GM13976 (cell line): ENCODE data around the gene ZNF672.

Experiments used
- DNase-seq: peaks from one replicate; pipeline ENCODE4 v3.0.0; 2012; ENCODE audit warnings: low spot score
- in situ Hi-C: fragments of 300-500 bp; cut with MboI; formaldehyde crosslinking; loops from one replicate; pipeline ENCODE4 v1.12.0; 2022; ENCODE audit warnings: low sequenced_read_pairs, mixed read lengths, inconsistent platforms; ENCODE audit not compliant: unreplicated experiment
- TF ChIP-seq, protein P1 (sequence below): IDR thresholded peaks from 2 replicates; pipeline ENCODE4 v1.5.1; 2012; ENCODE audit warnings: borderline replicate concordance, mild to moderate bottlenecking; ENCODE audit not compliant: insufficient read depth; ENCODE audit errors: extremely low read depth, missing control alignments, control extremely low read depth

Gene ZNF672

GRCh38 chr1:248820041-248820585 lies 17.9 kb upstream of the ZNF672 start:
- in situ Hi-C loops = no loop called here
- no peak for DNase-seq
- TF ChIP-seq, protein P1, sequence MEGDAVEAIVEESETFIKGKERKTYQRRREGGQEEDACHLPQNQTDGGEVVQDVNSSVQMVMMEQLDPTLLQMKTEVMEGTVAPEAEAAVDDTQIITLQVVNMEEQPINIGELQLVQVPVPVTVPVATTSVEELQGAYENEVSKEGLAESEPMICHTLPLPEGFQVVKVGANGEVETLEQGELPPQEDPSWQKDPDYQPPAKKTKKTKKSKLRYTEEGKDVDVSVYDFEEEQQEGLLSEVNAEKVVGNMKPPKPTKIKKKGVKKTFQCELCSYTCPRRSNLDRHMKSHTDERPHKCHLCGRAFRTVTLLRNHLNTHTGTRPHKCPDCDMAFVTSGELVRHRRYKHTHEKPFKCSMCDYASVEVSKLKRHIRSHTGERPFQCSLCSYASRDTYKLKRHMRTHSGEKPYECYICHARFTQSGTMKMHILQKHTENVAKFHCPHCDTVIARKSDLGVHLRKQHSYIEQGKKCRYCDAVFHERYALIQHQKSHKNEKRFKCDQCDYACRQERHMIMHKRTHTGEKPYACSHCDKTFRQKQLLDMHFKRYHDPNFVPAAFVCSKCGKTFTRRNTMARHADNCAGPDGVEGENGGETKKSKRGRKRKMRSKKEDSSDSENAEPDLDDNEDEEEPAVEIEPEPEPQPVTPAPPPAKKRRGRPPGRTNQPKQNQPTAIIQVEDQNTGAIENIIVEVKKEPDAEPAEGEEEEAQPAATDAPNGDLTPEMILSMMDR = no peak

- in situ Hi-C loops = no loop called here
Observed at GRCh38 chr1:248821101-248821500, 16.9 kb upstream of the ZNF672 start.

DNA sequence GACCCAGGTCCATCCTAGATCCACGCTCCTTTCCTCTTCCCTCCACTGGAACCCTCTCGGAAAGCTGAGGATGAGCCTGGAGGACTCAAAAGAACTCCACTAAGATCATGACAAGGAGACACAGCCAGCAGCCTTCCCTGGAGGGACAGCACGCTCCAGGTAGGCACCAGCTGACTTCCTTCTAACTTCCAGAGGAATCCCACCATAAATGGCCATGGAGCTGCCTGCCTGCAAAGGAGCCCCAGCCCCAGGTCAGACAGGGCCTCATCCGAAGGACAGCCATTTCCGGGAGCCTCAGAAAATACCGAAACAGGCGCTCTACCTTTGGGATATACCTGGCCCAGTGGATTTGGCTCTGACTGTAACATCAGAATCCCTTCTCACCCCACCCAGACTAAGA lies 16.4 kb upstream of the ZNF672 start:
- DNase-seq = no peak
- in situ Hi-C loops = no loop called here
- TF ChIP-seq, protein P1 = no peak

More at GRCh38 chr1:248821101-248821500, 16.9 kb upstream of the ZNF672 start:
- no peak for DNase-seq
- TF ChIP-seq, protein P1 = no peak

GRCh38 chr1:248822148-248823032 lies 15.6 kb upstream of the ZNF672 start:
- no peak for DNase-seq
- in situ Hi-C loops = no loop called here
- TF ChIP-seq, protein P1 = no peak

GRCh38 chr1:248823517-248824001 lies 14.5 kb upstream of the ZNF672 start:
- DNase-seq = no peak
- TF ChIP-seq, protein P1 = no peak
- in situ Hi-C loops = no loop called here

DNA sequence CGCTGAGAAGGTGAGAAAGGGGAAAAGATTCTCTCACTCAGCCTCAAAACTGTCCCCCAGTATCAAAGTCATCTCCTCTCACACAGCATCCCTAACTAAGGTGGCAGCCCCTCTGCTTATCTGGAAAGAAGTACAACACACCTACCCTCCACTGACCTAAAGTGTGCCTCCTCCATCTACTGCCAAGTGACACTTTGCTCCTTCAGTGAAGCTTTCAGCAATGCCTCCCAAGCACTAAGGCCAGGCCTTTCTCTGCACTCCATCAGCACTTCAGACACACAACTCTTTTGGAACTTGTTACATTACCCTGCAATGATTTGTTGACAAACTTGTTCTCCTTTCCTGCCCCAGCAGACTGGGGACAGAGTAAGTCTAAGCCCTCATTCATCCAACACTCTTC lies 13.7 kb upstream of the ZNF672 start:
- in situ Hi-C loops = no loop called here
- TF ChIP-seq, protein P1 = no peak

More for the DNA sequence above, 13.7 kb upstream of the ZNF672 start:
- DNase-seq = no peak
